Heart left ventricle (tissue), 13 donors: ENCODE measurements around the gene ARFGAP1.

Experiments used
- CTCF ChIP-seq, 12 donors: fragments of 200-600 bp; sonication (generic) in 4 of 12; IDR thresholded peaks; one replicate each; pipeline versions ENCODE4 v1.5.0 to v1.8.0; 2018 to 2022; ENCODE audit warnings: antibody characterized with exemption in 12 of 12, mild to moderate bottlenecking in 5 of 12
- POLR2A ChIP-seq, 2 donors: fragments of 450-650 bp; IDR thresholded peaks; one replicate each; pipeline ENCODE4 v1.6.1; 2017; ENCODE audit warnings: antibody characterized with exemption in 2 of 2, mild to moderate bottlenecking in 2 of 2, moderate library complexity in 2 of 2
- donor health status: ischemic (EF 13 %, LVEDD 7.1; RV severe dilation, severe dysfunction).
- donor health status: DM: no; HTN: yes; CAD: no.
- donor health status: DM: no; HTN: no; CAD: no.
- donor health status: ischemic (EF 25% LVEDD 6.9; RV normal size, moderate dysfunction).
- donor health status: ischemic (EF 25% LVEDD 5.7; RV mildly dilated, moderate dysfunction).
- donor health status: ischemic (EF 35%, LVEDD 5.7; RV mildly dilated, moderate dysfunction).
- donor health status: nonischemic (EF 11% LVEDD 7.7; RV severe dilation, severe dysfunction).
- donor health status: DM: yes; HTN: yes; CAD: no.
- donor health status: PGD.
- donor health status: ischemic (EF 29% LVEDD 5.4; RV normal size, mild dysfunction).
- donor health status: nonischemic (EF 23%, LVEDD 6.1; RV moderate dilation, normal function).

GRCh38 chr20:63311186-63311832 lies 38.7 kb downstream of the ARFGAP1 start:
- TF ChIP-seq CTCF (IDR thresholded peaks at IDR 0.05) (no peak), POLR2A (IDR thresholded peaks at IDR 0.05) (no peak)
